HG03354 (cell line): Measurements from ENCODE around the gene ASCL2.
"Not testable (repeated sequence)": the region's sequence is repeated elsewhere in the genome, so short reads cannot be mapped to it uniquely, and the experiment has no call there.

Experiments
- ATAC-seq: cut with Tn5 transposase; IDR thresholded peaks from one replicate; pipeline ENCODE4 v1.9.1; 2021; ENCODE audit warnings: mild to moderate bottlenecking; ENCODE audit not compliant: unreplicated experiment, poor library complexity, severe bottlenecking

Gene ASCL2

DNA sequence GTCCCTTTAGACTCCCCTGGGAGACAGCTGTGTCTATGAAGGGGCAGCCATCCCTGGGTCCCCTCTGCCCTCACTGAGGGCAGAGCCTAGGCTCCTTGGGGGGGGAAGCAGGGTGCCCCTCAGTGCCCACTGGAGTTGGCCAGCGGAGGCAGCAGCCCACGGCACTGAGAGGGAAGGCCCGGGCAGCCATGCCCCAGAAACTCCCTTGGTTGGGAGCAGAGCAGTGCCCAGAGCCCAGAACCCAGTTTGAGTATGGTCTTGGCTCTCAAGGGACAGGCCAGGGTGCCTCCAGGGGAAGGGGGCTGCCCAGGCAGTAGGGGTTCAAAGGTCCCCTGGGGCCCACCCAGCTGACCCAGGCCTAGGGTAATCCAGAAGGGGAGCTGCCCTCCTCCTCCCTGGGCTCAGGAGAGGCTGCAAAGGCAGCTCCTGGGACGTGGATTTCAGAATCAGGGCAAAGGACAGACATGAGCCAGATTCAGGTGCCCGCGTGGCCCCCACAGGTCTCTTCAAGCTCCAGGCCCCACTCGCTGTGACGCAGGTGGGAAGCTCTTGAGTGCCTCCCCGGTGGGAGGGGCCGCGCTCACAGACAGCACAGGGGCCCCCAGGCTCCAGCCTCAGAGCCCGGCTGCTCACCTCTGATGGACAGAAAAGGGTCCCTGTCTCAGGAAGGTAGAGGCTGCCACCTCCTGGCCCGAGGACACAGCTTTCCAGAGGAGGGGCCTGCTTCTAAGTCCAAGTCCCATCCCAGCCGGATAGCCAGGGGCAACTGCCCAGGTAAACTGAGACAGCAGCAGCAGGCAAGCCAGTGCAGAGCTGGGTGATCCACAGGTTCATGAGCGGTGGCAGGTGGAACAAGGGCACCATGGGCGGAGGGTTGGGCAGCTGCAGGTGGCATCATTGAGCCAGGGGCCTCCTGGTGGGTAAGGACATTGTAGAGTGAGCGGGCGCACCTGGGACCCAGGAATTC lies 28.7 kb upstream of the ASCL2 start:
- ATAC-seq: no peak

GRCh38 chr11:2298131-2298794 lies 27.9 kb upstream of the ASCL2 start:
- no peak for ATAC-seq

GRCh38 chr11:2297623-2298030 lies 27.2 kb upstream of the ASCL2 start:
- no peak for ATAC-seq

- no peak for ATAC-seq
Observed at GRCh38 chr11:2296913-2297622, 26.7 kb upstream of the ASCL2 start.

DNA sequence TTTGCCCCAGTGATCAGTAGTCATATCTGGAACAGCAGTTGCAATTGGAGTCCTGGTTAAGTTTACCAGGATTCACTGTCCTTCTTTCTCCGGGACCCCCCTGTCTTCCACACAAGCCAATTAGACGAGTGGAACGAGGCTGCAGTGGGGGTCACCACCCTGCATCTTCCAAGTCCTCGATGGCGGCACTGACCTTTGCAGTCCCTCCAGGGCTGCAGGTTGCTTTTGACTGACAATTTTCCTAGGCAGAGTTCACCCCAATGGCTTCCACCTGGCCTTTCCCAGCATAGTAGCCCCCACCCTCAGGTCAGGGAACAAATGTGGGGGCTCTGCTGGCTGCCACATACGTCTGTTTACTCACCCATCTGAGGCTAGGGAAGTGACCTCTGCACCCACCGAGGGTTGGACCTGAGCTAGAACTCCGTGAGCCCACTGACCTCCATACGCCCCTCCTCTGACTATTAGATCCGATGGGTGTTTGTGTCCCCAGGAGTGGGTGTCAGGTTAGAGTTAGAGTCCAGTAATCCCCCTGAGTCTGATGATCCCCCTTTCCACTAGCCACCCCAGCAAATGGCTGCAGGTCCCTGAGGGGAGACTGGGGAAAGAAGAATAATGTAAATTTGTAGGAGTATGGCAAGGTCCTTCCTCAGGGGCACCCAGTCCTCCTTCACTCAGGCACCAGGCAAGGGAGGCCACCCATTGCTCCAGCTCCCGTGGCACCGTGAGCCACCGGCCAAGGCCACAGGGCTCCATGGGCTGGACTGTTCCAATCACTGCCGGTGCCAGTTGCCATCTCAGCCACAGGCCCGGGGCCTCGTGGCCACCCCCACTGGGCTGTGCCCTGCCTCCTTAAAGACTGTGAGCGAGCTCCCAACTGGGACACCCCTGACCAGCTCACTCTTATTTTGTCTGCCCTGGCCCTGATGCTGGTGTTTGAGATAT lies 25.9 kb upstream of the ASCL2 start:
- ATAC-seq: no peak

DNA sequence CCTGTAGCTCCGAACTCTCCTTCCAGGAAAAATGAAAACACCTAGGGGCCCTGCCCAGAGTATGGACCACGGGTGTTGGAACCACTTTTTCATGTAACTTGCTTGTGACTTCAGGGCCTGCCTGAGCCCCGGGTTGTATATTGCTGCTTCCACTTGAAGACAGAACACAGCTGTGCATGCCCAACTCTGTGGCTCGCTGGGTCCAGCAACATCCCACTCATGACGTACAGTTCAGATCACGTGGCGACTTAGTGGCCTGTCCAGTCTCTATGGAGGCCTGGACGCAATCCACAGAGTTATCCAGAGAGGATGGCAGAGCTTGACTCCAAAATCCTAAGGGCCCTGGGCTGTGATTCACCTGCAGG lies 24.5 kb upstream of the ASCL2 start:
- no peak for ATAC-seq

DNA sequence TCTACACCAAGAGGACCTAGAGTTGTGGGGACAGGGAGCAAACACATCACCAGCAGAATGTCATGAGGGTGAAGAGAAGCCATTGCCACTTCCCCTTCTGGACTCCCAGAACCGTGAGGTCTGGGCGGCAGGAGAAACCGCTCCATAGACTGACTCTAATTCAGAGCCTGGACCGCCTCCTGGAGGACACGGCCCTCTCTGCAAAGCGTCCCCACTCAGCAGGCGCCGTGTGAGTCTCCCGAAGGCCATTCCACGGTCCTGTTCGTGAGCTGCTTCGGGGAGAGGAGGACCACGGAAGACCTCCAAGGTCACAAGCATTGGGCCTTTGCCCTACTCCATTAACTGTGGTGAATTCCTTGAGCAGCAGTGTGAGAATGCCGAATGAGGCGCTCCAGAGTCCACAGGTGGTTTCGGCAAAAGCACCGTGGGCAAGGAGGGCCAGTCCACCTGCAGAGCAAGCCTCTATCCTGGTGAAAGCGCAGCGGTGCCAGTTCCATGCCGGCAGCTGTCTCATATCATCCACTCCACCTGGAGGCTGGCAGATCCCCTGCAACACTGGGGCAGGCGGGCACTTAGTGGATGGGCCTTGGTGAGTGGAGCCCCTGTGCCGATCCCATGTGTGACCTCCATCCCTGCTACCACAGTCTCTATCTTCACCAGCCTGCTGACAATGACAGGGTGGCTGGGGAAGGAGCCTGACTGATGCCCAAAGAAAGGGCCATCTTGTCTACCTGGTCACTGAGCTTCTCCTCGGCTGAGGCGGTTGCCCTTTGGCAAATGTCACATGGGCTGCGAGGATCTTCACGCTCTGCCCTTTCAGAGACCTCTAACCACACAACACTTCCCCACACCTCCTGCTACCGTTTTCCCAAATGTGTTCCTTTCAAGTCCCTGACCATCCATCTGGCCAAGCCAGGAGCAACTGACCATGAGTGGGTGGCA lies 23.9 kb upstream of the ASCL2 start:
- ATAC-seq: no peak

DNA sequence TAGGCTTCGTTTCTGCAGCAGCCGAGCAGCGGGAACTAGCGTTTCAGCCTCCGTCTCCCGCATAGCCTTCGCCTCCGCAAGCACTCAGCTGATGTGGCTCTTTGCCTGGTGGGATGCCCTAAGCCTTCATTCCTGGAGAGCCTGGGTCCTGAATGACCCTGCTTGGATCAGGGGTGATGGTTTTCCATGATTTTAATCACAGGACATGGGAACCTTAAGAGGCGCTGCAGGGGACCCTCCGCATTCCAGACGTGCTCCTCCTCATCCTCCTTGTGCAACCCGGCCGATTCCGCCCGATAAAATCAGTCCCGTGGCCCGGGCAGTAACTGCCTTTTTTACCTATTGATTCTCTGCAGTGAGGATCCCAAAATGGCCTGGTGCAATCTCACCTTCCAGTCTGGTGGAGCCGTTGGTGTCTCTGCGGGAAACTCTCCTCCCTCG lies 23.2 kb upstream of the ASCL2 start:
- no peak for ATAC-seq

- ATAC-seq: no peak
Observed at GRCh38 chr11:2290351-2290841, 20.0 kb upstream of the ASCL2 start.

DNA sequence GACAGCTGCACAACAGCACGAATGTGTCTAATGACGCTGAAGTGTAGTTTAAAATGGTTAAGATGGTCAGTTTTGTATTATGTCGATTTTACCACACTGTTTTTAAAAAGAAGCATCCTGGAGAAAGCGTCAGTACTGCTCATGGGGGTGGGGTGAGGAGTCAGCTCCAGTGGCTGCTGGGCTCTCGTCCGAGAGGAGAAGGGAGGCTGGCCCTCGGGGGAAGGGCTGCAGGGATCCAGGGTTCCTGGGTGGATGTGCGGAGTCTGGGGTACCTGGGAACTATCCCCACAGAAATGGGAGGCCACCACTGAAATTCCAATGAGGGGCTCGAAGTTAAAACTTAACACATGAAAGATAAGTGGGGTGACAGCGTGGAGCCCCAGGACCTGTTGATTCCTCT lies 19.5 kb upstream of the ASCL2 start:
- no peak for ATAC-seq

DNA sequence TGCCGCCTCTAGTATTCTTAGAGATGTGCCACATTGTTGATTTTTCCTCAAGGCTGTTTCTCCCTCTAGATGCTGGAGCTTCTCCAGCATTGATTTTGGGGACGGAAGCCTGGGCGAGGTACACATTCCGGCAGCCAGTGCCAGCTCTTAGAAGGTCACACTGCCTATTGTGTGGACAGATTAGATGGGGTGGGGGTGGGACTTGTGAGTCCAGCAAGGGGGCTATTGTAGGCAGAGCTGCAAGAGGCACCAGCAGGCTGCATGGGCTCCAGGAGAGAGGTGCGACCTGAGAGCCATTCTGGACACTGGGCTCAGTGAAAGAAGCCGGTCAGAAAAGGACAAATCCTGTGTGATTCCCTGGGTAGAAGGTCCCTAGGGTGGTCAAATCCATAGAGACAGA lies 19.0 kb upstream of the ASCL2 start:
- no peak for ATAC-seq

- ATAC-seq: no peak
Observed at GRCh38 chr11:2287091-2287490, 16.7 kb upstream of the ASCL2 start.

DNA sequence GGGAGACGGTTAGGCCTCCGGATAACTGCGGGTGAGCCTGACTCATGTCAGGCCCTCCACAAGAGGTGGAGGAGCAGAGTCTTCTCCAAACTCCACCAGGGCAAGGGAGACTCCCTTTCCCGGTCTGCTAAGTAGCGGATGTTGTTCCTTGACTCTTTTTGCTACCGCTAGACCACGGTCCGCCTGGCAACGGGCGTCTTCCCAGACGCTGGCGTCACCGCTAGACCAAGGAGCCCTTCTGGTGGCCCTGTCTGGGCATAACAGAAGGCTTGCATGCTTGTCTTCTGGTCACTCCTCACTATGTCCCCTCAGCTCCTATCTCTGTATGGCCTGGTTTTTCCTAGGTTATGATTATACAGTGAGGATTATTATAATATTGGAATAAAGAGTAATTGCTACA lies 16.0 kb upstream of the ASCL2 start:
- not testable (repeated sequence) for ATAC-seq

- no peak for ATAC-seq
Observed at GRCh38 chr11:2280208-2280607, 9.8 kb upstream of the ASCL2 start.

GRCh38 chr11:2277933-2278523 lies 7.6 kb upstream of the ASCL2 start:
- no peak for ATAC-seq

DNA sequence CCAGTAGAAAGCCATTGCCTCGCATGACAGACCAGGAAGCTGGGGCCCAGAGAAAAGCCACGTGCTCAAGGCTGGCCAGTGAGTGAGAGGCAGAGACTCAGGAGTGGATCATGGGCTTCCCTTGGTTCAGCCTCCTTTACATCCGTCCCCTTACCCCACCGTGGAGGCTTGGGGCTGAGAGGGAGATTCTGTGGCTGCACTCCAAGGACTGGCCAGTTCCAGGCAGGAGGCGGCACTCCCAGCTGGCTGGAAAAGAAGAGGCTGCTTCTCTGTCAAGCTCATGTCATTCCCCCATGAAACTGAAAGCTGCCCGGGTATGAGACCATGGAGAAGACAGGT lies 6.6 kb upstream of the ASCL2 start:
- no peak for ATAC-seq

GRCh38 chr11:2276280-2277007 lies 6.1 kb upstream of the ASCL2 start:
- no peak for ATAC-seq
